Hepatocyte (in vitro differentiated cells): ENCODE results near the gene COL7A1. TPM values are rescaled to one million over a fixed set of nuclear protein-coding genes. Genes with fewer than 3 reads are reported as not detected.

Experiments
- DNase-seq: peaks from one replicate; pipeline ENCODE4 v3.0.0-alpha.2; 2016; ENCODE audit warnings: low spot score
- H2AFZ ChIP-seq: fragments of 200-600 bp; sonication (generic); 2 replicates; pipeline ENCODE4 v1.6.0; 2016; ENCODE audit warnings: antibody characterized with exemption, mild to moderate bottlenecking
- H3K27ac ChIP-seq: fragments of 200-600 bp; sonication (generic); 2 replicates; pipeline ENCODE4 v1.5.1; 2016; ENCODE audit warnings: mild to moderate bottlenecking
- H3K27me3 ChIP-seq: fragments of 200-600 bp; sonication (generic); 2 replicates; pipeline ENCODE4 v1.6.1; 2016
- H3K36me3 ChIP-seq: fragments of 200-600 bp; sonication (generic); replicated peaks from 2 replicates; pipeline ENCODE4 v1.5.1; 2016; ENCODE audit warnings: low read depth; ENCODE audit not compliant: insufficient read depth
- H3K4me1 ChIP-seq: fragments of 200-600 bp; sonication (generic); 2 replicates; pipeline ENCODE4 v1.5.1; 2016; ENCODE audit warnings: mild to moderate bottlenecking, moderate library complexity; ENCODE audit not compliant: insufficient read depth
- H3K4me2 ChIP-seq: fragments of 200-600 bp; sonication (generic); 2 replicates; pipeline ENCODE4 v1.6.0; 2016
- H3K4me3 ChIP-seq: fragments of 200-600 bp; sonication (generic); 2 replicates; pipeline ENCODE4 v1.5.1; 2016; ENCODE audit warnings: mild to moderate bottlenecking
- H3K79me2 ChIP-seq: fragments of 200-600 bp; sonication (generic); 2 replicates; pipeline ENCODE4 v1.6.0; 2017; ENCODE audit warnings: mild to moderate bottlenecking
- H3K9me2 ChIP-seq: fragments of 200-600 bp; sonication (generic); replicated peaks from 2 replicates; pipeline ENCODE4 v1.6.0; 2017; ENCODE audit warnings: mild to moderate bottlenecking; ENCODE audit not compliant: insufficient read depth
- H3K9me3 ChIP-seq: fragments of 200-600 bp; sonication (generic); 2 replicates; pipeline ENCODE4 v1.5.1; 2016; ENCODE audit warnings: low read depth, mild to moderate bottlenecking
- H4K20me1 ChIP-seq: fragments of 200-600 bp; sonication (generic); 2 replicates; pipeline ENCODE4 v1.6.0; 2016; ENCODE audit warnings: mild to moderate bottlenecking; ENCODE audit not compliant: insufficient read depth, poor library complexity, severe bottlenecking
- EZH2 ChIP-seq: fragments of 200-600 bp; sonication (generic); IDR thresholded peaks from 2 replicates; pipeline ENCODE4 v1.6.1; 2016; ENCODE audit warnings: antibody characterized with exemption, mild to moderate bottlenecking, borderline replicate concordance
- EZH2phosphoT487 ChIP-seq: fragments of 200-600 bp; sonication (generic); IDR thresholded peaks from one replicate; pipeline ENCODE4 v1.6.1; 2018; ENCODE audit warnings: antibody characterized with exemption, mild to moderate bottlenecking, low read depth, moderate library complexity; ENCODE audit not compliant: unreplicated experiment, severe bottlenecking
- WGBS: methylation state at CpG from one replicate; pipeline ENCODE4 v1.1.6; 2016; ENCODE audit warnings: low lambda C conversion rate; ENCODE audit errors: missing lambda C conversion rate; 5-methylcytosine and 5-hydroxymethylcytosine counted together
- polyA plus RNA-seq: library from polyadenylated mRNA; unstranded; fragments of >200 nt; fragmentation: Nextera tagmentation; extraction: Ambion mirVana; gene quantifications from 2 replicates; pipeline ENCODE4 v1.2.1, GENCODE V29; 2016
- total RNA-seq: library from RNA; depleted of rRNA; stranded (reverse); fragments of >200 nt; gene quantifications from 2 replicates; pipeline ENCODE4 v1.2.3, GENCODE V29; 2014
- TF ChIP-seq, protein P1 (sequence below): fragments of 200-600 bp; sonication (generic); IDR thresholded peaks from 2 replicates; pipeline ENCODE4 v1.5.1; 2016; ENCODE audit warnings: antibody characterized with exemption, mild to moderate bottlenecking; ENCODE audit not compliant: poor library complexity

COL7A1 gene
- total and polyA plus RNA-seq, 2 experiments from 2014 or later, result 17.4 to 19.6 TPM

DNA sequence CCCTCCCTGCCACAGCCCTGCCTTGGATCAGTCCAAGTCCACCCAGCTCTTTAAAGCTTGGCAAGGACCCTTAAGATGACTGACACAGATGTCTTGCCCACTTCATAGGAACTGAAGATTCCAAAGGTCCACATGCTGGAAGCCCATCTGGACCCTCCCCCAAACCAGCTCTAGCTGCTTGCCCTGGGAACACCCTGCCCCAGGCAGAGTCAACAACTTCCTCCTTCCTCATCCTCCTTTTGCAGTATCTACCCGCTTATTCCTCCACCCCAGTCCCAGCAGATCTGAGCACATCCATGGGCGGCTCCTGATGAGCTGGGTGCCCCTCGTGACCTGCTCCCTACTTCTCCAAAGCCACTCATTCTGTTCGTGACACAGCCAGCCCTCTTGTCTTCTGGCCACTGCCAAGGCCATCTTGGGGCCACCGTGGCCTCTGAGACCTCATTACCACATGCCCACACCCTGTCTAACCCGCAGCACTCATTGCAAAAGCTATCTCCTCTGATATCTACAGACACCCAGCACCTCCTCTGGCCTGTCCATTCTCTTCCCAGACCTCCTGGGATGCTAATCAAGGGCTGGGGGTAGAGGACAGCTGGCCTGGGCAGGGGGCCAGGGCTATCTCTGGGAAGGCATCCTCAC is 36.5 kb downstream of the COL7A1 start:
- no peak overlapping the region for H2AFZ ChIP-seq
- 76% methylated on average over 6 of the region's 6 CpGs for WGBS
- no peaks in the 10 kb centered on the region for H3K9me3 ChIP-seq
- no peak overlapping the region for H3K4me3 ChIP-seq
- no peaks in the 10 kb centered on the region for H3K9me2 ChIP-seq
- no peak overlapping the region for H3K4me2 ChIP-seq
- TF ChIP-seq EZH2phosphoT487, result no peak
- TF ChIP-seq, protein P1, sequence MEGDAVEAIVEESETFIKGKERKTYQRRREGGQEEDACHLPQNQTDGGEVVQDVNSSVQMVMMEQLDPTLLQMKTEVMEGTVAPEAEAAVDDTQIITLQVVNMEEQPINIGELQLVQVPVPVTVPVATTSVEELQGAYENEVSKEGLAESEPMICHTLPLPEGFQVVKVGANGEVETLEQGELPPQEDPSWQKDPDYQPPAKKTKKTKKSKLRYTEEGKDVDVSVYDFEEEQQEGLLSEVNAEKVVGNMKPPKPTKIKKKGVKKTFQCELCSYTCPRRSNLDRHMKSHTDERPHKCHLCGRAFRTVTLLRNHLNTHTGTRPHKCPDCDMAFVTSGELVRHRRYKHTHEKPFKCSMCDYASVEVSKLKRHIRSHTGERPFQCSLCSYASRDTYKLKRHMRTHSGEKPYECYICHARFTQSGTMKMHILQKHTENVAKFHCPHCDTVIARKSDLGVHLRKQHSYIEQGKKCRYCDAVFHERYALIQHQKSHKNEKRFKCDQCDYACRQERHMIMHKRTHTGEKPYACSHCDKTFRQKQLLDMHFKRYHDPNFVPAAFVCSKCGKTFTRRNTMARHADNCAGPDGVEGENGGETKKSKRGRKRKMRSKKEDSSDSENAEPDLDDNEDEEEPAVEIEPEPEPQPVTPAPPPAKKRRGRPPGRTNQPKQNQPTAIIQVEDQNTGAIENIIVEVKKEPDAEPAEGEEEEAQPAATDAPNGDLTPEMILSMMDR, result peak; percentile 2
- no peak for TF ChIP-seq EZH2
- H3K36me3 ChIP-seq, result no peaks in the 10 kb centered on the region
- DNase-seq, result no peak
- H3K27ac ChIP-seq, result no peak overlapping the region
- no peaks in the 10 kb centered on the region for H4K20me1 ChIP-seq
- no peaks in the 10 kb centered on the region for H3K27me3 ChIP-seq
- H3K79me2 ChIP-seq, result peaks cover 13% of the 10 kb centered on the region
- H3K4me1 ChIP-seq, result peaks cover 18% of the 10 kb centered on the region

- Histone ChIP-seq H3K4me2 (peak within 1 kb of the TSS; percentile 82), H3K9me2 (no peaks in the 10 kb centered on the region), H3K4me3 (peak within 1 kb of the TSS; percentile 43), H2AFZ (peak within 1 kb of the TSS; percentile 64), H3K79me2 (peaks cover 13% of the 10 kb centered on the region), H3K36me3 (no peaks in the 10 kb centered on the region), H3K27me3 (no peaks in the 10 kb centered on the region), H3K4me1 (peaks cover 22% of the 10 kb centered on the region), H4K20me1 (no peaks in the 10 kb centered on the region), H3K9me3 (no peaks in the 10 kb centered on the region), H3K27ac (peak within 1 kb of the TSS; percentile 30)
- peak; percentile 100 for DNase-seq
- TF ChIP-seq, protein P1, result no peak
- no peak for TF ChIP-seq EZH2phosphoT487
- TF ChIP-seq EZH2, result no peak
- under 1% methylated on average over 40 of the region's 53 CpGs for WGBS
Observed at GRCh38 chr3:48556796-48557626, 38.1 kb downstream of the COL7A1 start, which contains the start of gene PFKFB4. PFKFB4 (minus strand) TSS chr3:48556803; CDS start chr3:48556777, 26 bp downstream.

- DNase-seq, result no peak
- no peaks in the 10 kb centered on the region for H3K9me2 ChIP-seq
- 54% methylated on average over 7 of the region's 29 CpGs for WGBS
- peaks cover 24% of the 10 kb centered on the region for H3K4me1 ChIP-seq
- H3K9me3 ChIP-seq, result no peaks in the 10 kb centered on the region
- peak overlapping the region; percentile 79 for H3K4me2 ChIP-seq
- peak overlapping the region; percentile 43 for H3K4me3 ChIP-seq
- TF ChIP-seq EZH2, result no peak
- TF ChIP-seq EZH2phosphoT487, result no peak
- TF ChIP-seq, protein P1, result no peak
- H3K79me2 ChIP-seq, result peaks cover 13% of the 10 kb centered on the region
- no peaks in the 10 kb centered on the region for H3K36me3 ChIP-seq
- no peaks in the 10 kb centered on the region for H3K27me3 ChIP-seq
- no peaks in the 10 kb centered on the region for H4K20me1 ChIP-seq
- H3K27ac ChIP-seq, result no peak overlapping the region
- peak overlapping the region; percentile 64 for H2AFZ ChIP-seq
Observed at GRCh38 chr3:48555949-48556795, 39.0 kb downstream of the COL7A1 start.
